Keratinocyte (primary cell): ENCODE data around the gene PTCSC3. TPM values are rescaled to one million over a fixed set of nuclear protein-coding genes. Genes with fewer than 3 reads are reported as not detected.

Source experiments
- DNase-seq: peaks from one replicate; pipeline ENCODE4 v3.0.0-alpha.2; 2011; ENCODE audit warnings: low read depth, missing footprints, low spot score
- FAIRE-seq: peaks from 2 replicates; lab custom pipeline; 2011; peaks lifted over from hg19 to GRCh38; lab: Jason Lieb, UNC
- H2AFZ ChIP-seq: 2 replicates; pipeline ENCODE4 v1.6.0; 2012; ENCODE audit warnings: low read length, control low read depth, inconsistent platforms; ENCODE audit not compliant: control insufficient read depth
- H3K27ac ChIP-seq: 2 replicates; pipeline ENCODE4 v1.5.1; 2011; ENCODE audit warnings: low read length; ENCODE audit not compliant: control insufficient read depth, insufficient read depth
- H3K27me3 ChIP-seq: 3 replicates; pipeline ENCODE4 v1.6.0; 2011; ENCODE audit warnings: low read length; ENCODE audit not compliant: control insufficient read depth, insufficient read depth; ENCODE audit errors: extremely low read depth
- H3K36me3 ChIP-seq, 2 experiments: 2 replicates in 1 of 2; 3 replicates in 1 of 2; pipeline ENCODE4 v1.5.1; 2011; ENCODE audit warnings: low read length in 2 of 2, mild to moderate bottlenecking in 1 of 2; ENCODE audit not compliant: control insufficient read depth in 2 of 2, insufficient read depth in 2 of 2; ENCODE audit errors: extremely low read depth in 1 of 2
- H3K4me1 ChIP-seq: 3 replicates; pipeline ENCODE4 v1.5.1; 2011; ENCODE audit warnings: low read length; ENCODE audit not compliant: control insufficient read depth, insufficient read depth; ENCODE audit errors: extremely low read depth
- H3K4me2 ChIP-seq: 3 replicates; pipeline ENCODE4 v1.6.0; 2011; ENCODE audit warnings: low read depth, low read length; ENCODE audit not compliant: control insufficient read depth, insufficient read depth; ENCODE audit errors: extremely low read depth
- H3K4me3 ChIP-seq, 3 experiments: fragments of 200-600 bp in 1 of 3; sonication (generic) in 1 of 3; 2 replicates in 2 of 3; 3 replicates in 1 of 3; pipeline ENCODE4 v1.5.1; 2011 to 2016; ENCODE audit warnings: low read length in 3 of 3, mild to moderate bottlenecking in 3 of 3, control low read depth in 2 of 3, inconsistent platforms in 1 of 3, low read depth in 1 of 3, mixed read lengths in 1 of 3, mixed run types in 1 of 3, moderate library complexity in 1 of 3; ENCODE audit not compliant: control insufficient read depth in 2 of 3, insufficient read depth in 2 of 3; ENCODE audit errors: extremely low read depth in 1 of 3
- H3K79me2 ChIP-seq: 2 replicates; pipeline ENCODE4 v1.6.0; 2012; ENCODE audit warnings: low read length; ENCODE audit not compliant: control insufficient read depth, insufficient read depth
- H3K9ac ChIP-seq: 3 replicates; pipeline ENCODE4 v1.6.0; 2011; ENCODE audit warnings: low read length; ENCODE audit not compliant: control insufficient read depth, insufficient read depth; ENCODE audit errors: extremely low read depth
- H3K9me1 ChIP-seq: 3 replicates; pipeline ENCODE4 v1.6.0; 2011; ENCODE audit warnings: low read length; ENCODE audit not compliant: control insufficient read depth, insufficient read depth; ENCODE audit errors: extremely low read depth
- H3K9me3 ChIP-seq: 2 replicates; pipeline ENCODE4 v1.5.1; 2012; ENCODE audit warnings: low read depth, low read length; ENCODE audit not compliant: control insufficient read depth
- H4K20me1 ChIP-seq: 3 replicates; pipeline ENCODE4 v1.6.0; 2011; ENCODE audit warnings: low read length; ENCODE audit not compliant: control insufficient read depth, insufficient read depth; ENCODE audit errors: extremely low read depth
- CTCF ChIP-seq, 3 experiments: IDR thresholded peaks in 1 of 3; conservative IDR thresholded peaks in 1 of 3; optimal IDR thresholded peaks in 1 of 3; 2 replicates in 2 of 3; 3 replicates in 1 of 3; pipeline versions ENCODE3 to v1.5.1; 2011; ENCODE audit warnings: low read length in 3 of 3, mild to moderate bottlenecking in 3 of 3, moderate library complexity in 2 of 3, control low read depth in 1 of 3, inconsistent platforms in 1 of 3; ENCODE audit not compliant: insufficient read depth in 2 of 3; ENCODE audit errors: extremely low read depth in 1 of 3
- EZH2 ChIP-seq: IDR thresholded peaks from one replicate; pipeline ENCODE4 v1.6.1; 2012; ENCODE audit warnings: inconsistent platforms, mild to moderate bottlenecking, low read length, moderate library complexity
- dilution Hi-C: fragments of 300-500 bp; cut with MboI; formaldehyde crosslinking; loops from one replicate; pipeline ENCODE4 v1.7.0; 2020; ENCODE audit warnings: low sequenced_read_pairs; ENCODE audit not compliant: extremely low pct_ligation_motif_present
- polyA plus RNA-seq, 5 experiments: library from polyadenylated mRNA; depleted of rRNA in 3 of 5; stranded (reverse) in 3 of 5; stranded (forward) in 1 of 5; unstranded in 1 of 5; fragments of >200 nt; gene quantifications; 1 replicate in 1 of 5; 2 replicates in 3 of 5; 3 replicates in 1 of 5; pipeline versions ENCODE4 v1.2.1 to v1.2.3, GENCODE V29; 2011 to 2012; ENCODE audit warnings: missing spikeins in 2 of 5, low read depth in 1 of 5, low replicate concordance in 1 of 5

PTCSC3 gene
- polyA plus RNA-seq, 1 donor (not counting 4 experiments of a cell fraction or from before 2014, with no cell fraction given): not detected

- FAIRE-seq (no peak), DNase-seq (no peak)
- Histone ChIP-seq H3K27me3 (no peaks in the 10 kb centered on the region), H3K36me3 (no peaks in the 10 kb centered on the region), H3K4me2 (no peak overlapping the region), H3K9ac (no peak overlapping the region), H3K9me1 (no peaks in the 10 kb centered on the region), H3K9me3 (no peaks in the 10 kb centered on the region), H4K20me1 (no peaks in the 10 kb centered on the region), H3K4me3 (no peak overlapping the region), H3K4me1 (peaks cover 7% of the 10 kb centered on the region), H3K27ac (no peak overlapping the region), H3K79me2 (no peaks in the 10 kb centered on the region), H2AFZ (no peak overlapping the region)
- dilution Hi-C loops: no loop called here
- TF ChIP-seq CTCF (optimal IDR thresholded peaks at IDR 0.05 in 1 of 3, IDR thresholded peaks at IDR 0.05 in 1 of 3, conservative IDR thresholded peaks at IDR 0.05 in 1 of 3; ENCODE audit: extremely low read depth in 1 of 3, insufficient read depth in 2 of 3, low read length in 3 of 3): no peak
- TF ChIP-seq EZH2: no peak
Measured at GRCh38 chr14:36222952-36223468, 46.5 kb upstream of the PTCSC3 start.

GRCh38 chr14:36222337-36222736, 45.8 kb upstream of the PTCSC3 start:
- no peaks in the 10 kb centered on the region for H4K20me1 ChIP-seq
- dilution Hi-C loops: no loop called here

More at GRCh38 chr14:36222337-36222736, 45.8 kb upstream of the PTCSC3 start:
- Histone ChIP-seq H3K36me3 (no peaks in the 10 kb centered on the region), H3K9me3 (no peaks in the 10 kb centered on the region), H2AFZ (no peak overlapping the region), H3K9me1 (no peaks in the 10 kb centered on the region), H3K79me2 (no peaks in the 10 kb centered on the region), H3K9ac (no peak overlapping the region), H3K4me3 (no peak overlapping the region), H3K27me3 (no peaks in the 10 kb centered on the region), H3K4me2 (no peak overlapping the region), H3K27ac (no peak overlapping the region), H3K4me1 (peaks cover 11% of the 10 kb centered on the region)
- FAIRE-seq (no peak), DNase-seq (no peak)
- TF ChIP-seq CTCF (optimal IDR thresholded peaks at IDR 0.05 in 1 of 3, IDR thresholded peaks at IDR 0.05 in 1 of 3, conservative IDR thresholded peaks at IDR 0.05 in 1 of 3; ENCODE audit: extremely low read depth in 1 of 3, insufficient read depth in 2 of 3, low read length in 3 of 3) (no peak), EZH2 (no peak)
